Gastrocnemius medialis (tissue), 4 donors: Measurements from ENCODE around the gene TMEM247. TPM values are rescaled to one million over a fixed set of nuclear protein-coding genes. Genes with fewer than 3 reads are reported as not detected.

Experiments used
- ATAC-seq, 2 donors: fragments of 150-250 bp; one replicate each; pipeline ENCODE4 v1.9.1; 2016
- DNase-seq, 2 donors: peaks; one replicate each; pipeline ENCODE4 v3.0.0-alpha.2; 2019
- H3K27ac ChIP-seq, 4 donors: fragments of 200-600 bp; sonication (generic); 1 replicate in 1 of 4; 2 replicates in 3 of 4; pipeline ENCODE4 v1.5.1; 2016 to 2018; ENCODE audit warnings: mild to moderate bottlenecking in 2 of 4, moderate library complexity in 1 of 4
- H3K27me3 ChIP-seq, 3 donors: fragments of 200-600 bp; sonication (generic) in 2 of 3; 1 replicate in 1 of 3; 2 replicates in 2 of 3; pipeline versions ENCODE4 v1.5.1 to v1.6.0; 2016 to 2019; ENCODE audit warnings: mild to moderate bottlenecking in 1 of 3, moderate library complexity in 1 of 3
- H3K36me3 ChIP-seq, 2 donors: fragments of 200-600 bp; sonication (generic) in 1 of 2; one replicate each; pipeline ENCODE4 v1.5.1; 2017 to 2018
- H3K4me1 ChIP-seq, 2 donors: fragments of 200-600 bp; sonication (generic) in 1 of 2; one replicate each; pipeline ENCODE4 v1.5.1; 2016 to 2017; ENCODE audit warnings: mild to moderate bottlenecking in 2 of 2
- H3K4me3 ChIP-seq, 4 donors: fragments of 200-600 bp; sonication (generic) in 3 of 4; 1 replicate in 1 of 4; 2 replicates in 3 of 4; pipeline ENCODE4 v1.5.1; 2016 to 2019; ENCODE audit warnings: mild to moderate bottlenecking in 2 of 4
- H3K9me3 ChIP-seq, 3 donors: fragments of 200-600 bp; sonication (generic) in 2 of 3; 1 replicate in 1 of 3; 2 replicates in 2 of 3; pipeline ENCODE4 v1.5.1; 2016 to 2019
- POLR2A ChIP-seq, 2 donors: fragments of 450-650 bp; IDR thresholded peaks; one replicate each; pipeline ENCODE4 v1.6.1; 2017; ENCODE audit warnings: antibody characterized with exemption in 2 of 2, mild to moderate bottlenecking in 2 of 2, moderate library complexity in 2 of 2
- in situ Hi-C, 4 donors: fragments of 200-750 bp; cut with MboI; loops; one replicate each; pipeline versions ENCODE4 v1.15.0 to v1.8.0; 2017; ENCODE audit warnings: low sequenced_read_pairs in 4 of 4
- intact Hi-C: fragments of 100-400 bp; cut with DNase I; formaldehyde crosslinking; loops from one replicate; pipeline ENCODE4 v1.15.1; 2023; ENCODE audit warnings: low total_unique reads
- total RNA-seq, 4 donors: library from RNA; depleted of rRNA; stranded (reverse); fragments of >200 nt; gene quantifications; one replicate each; pipeline versions ENCODE4 v1.1.0 to v1.2.3, GENCODE V29; 2016
- TF ChIP-seq, protein P1 (sequence below), 5 experiments: fragments of 450-650 bp in 3 of 5; fragments of 200-600 bp in 2 of 5; sonication (generic) in 2 of 5; IDR thresholded peaks in 4 of 5; conservative IDR thresholded peaks in 1 of 5; 1 replicate in 4 of 5; 2 replicates in 1 of 5; pipeline ENCODE4 v1.5.1; 2016 to 2019; ENCODE audit warnings: antibody characterized with exemption in 5 of 5, mild to moderate bottlenecking in 3 of 5, moderate library complexity in 3 of 5

The TMEM247 gene
- total RNA-seq, 4 donors from 2014 or later = not detected

DNA sequence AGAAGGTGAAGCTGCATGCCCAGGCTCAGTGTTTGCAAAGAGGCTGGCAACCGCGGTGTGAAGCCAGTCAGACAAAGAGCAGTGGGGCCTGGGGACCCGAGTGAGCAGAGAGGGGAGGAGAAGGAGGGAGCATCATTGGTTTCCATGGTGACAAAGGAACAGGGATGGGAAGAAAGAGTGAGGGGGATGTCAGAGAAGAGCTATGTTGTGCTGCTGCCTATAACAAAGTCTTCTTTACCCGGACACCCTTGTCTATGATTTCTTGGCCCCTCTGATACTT, 14.5 kb downstream of the TMEM247 start:
- no peaks in the 10 kb centered on the region for H3K27me3 ChIP-seq
- H3K27ac ChIP-seq = no peak overlapping the region
- in situ Hi-C loops (no loop called here), intact Hi-C loops (no loop called here)
- no peaks in the 10 kb centered on the region for H3K36me3 ChIP-seq
- DNase-seq = no peak
- TF ChIP-seq POLR2A (IDR thresholded peaks at IDR 0.05) = no peak
- TF ChIP-seq, protein P1, sequence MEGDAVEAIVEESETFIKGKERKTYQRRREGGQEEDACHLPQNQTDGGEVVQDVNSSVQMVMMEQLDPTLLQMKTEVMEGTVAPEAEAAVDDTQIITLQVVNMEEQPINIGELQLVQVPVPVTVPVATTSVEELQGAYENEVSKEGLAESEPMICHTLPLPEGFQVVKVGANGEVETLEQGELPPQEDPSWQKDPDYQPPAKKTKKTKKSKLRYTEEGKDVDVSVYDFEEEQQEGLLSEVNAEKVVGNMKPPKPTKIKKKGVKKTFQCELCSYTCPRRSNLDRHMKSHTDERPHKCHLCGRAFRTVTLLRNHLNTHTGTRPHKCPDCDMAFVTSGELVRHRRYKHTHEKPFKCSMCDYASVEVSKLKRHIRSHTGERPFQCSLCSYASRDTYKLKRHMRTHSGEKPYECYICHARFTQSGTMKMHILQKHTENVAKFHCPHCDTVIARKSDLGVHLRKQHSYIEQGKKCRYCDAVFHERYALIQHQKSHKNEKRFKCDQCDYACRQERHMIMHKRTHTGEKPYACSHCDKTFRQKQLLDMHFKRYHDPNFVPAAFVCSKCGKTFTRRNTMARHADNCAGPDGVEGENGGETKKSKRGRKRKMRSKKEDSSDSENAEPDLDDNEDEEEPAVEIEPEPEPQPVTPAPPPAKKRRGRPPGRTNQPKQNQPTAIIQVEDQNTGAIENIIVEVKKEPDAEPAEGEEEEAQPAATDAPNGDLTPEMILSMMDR (IDR thresholded peaks at IDR 0.05 in 4 of 5, conservative IDR thresholded peaks at IDR 0.05 in 1 of 5) = no peak
- no peaks in the 10 kb centered on the region for H3K9me3 ChIP-seq
- peaks cover 13 to 15% of the 10 kb centered on the region in 2 donors for H3K4me1 ChIP-seq
- ATAC-seq = no peak
- H3K4me3 ChIP-seq = no peak overlapping the region

DNA sequence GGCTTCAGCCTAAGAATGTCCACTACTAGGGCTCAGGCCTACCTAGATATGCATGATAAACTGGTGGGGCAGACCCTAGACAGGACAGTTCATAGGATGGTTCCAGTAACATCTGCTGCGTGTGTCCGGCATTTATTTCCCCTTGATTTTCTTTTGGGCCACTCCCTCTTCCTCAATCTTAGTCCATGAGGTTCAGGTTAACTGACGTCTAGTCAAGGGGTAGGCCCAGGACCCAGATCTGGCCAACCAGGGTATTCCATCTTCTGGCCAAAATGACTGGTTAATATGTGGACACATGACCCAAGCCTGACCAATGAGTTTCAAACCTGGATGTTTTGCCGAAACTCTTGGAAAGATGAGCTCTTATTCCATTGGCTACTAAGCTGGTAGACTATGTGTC, 15.2 kb downstream of the TMEM247 start:
- intact Hi-C loops (no loop called here), in situ Hi-C loops (no loop called here)
- DNase-seq (no peak), ATAC-seq (no peak)
- H3K4me1 ChIP-seq = peaks cover 13 to 16% of the 10 kb centered on the region in 2 donors
- TF ChIP-seq, protein P1 (IDR thresholded peaks at IDR 0.05 in 4 of 5, conservative IDR thresholded peaks at IDR 0.05 in 1 of 5) = no peak
- TF ChIP-seq POLR2A (IDR thresholded peaks at IDR 0.05) = no peak
- H3K36me3 ChIP-seq = no peaks in the 10 kb centered on the region
- no peak overlapping the region for H3K27ac ChIP-seq
- no peaks in the 10 kb centered on the region for H3K9me3 ChIP-seq
- no peaks in the 10 kb centered on the region for H3K27me3 ChIP-seq
- H3K4me3 ChIP-seq = no peak overlapping the region

DNA sequence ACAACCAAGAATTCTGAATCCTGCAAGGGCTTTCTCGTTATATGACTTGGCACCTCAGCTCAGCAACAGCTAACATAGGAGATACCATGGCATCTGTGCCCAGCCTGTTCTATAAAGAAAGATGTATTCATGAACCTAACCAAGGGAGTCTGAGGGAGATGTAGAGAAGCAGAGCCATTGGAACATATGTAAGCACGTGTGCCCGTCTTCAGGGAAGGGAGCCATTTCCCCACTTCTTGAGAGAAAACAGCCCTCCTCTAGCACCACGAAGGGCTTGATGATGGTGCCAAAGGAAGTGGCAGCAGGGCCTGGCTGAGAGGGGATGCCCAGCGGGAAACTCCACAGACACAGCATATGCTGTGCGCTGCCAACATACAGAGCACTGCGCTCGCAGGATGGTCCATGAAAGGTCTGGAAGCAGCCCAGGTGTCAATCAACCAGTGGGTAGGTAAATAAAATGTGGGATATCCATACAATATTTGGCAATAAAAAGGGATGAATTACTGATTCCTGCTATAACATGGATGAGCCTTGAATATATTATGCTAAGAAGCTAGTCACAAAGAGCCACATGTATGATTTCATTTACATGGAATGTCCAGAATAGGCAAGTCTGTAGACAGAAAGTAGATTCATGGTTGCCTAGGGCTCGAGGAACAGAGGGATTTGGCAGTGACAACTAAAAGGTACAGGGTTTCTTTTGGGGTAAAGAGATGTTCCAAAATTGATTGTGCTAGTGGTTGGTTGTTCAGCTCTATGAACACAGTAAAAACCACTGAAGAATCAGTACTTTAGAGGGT, 16.1 kb downstream of the TMEM247 start:
- in situ Hi-C loops (no loop called here), intact Hi-C loops (no loop called here)
- ATAC-seq (no peak), DNase-seq (no peak)
- Histone ChIP-seq H3K4me1 (peaks cover 8 to 12% of the 10 kb centered on the region in 2 donors), H3K27ac (no peak overlapping the region), H3K27me3 (no peaks in the 10 kb centered on the region), H3K4me3 (no peak overlapping the region), H3K9me3 (no peaks in the 10 kb centered on the region), H3K36me3 (no peaks in the 10 kb centered on the region)
- TF ChIP-seq, protein P1 (IDR thresholded peaks at IDR 0.05 in 4 of 5, conservative IDR thresholded peaks at IDR 0.05 in 1 of 5) = no peak
- no peak for TF ChIP-seq POLR2A (IDR thresholded peaks at IDR 0.05)

DNA sequence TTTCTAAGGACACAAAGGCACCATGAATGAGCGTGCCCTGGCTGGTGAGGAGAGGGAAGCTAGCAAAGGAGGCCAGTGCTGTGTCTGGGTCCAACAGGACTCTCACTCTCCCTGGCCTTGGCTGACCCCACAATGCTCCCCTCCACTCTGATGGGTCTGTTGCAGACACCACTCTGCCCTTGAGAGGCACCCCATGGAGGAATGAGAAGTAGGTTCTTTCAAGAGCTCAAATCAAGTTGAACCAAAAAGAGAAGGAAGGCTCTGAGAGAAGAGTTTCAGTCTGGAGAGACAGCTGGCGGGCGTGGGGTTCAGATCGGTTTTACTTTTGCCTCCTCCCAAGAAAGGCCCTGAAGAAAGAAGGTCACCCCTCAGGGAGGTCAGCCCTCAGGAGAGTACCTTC, 18.4 kb downstream of the TMEM247 start:
- no peak for TF ChIP-seq POLR2A (IDR thresholded peaks at IDR 0.05)
- TF ChIP-seq, protein P1 (IDR thresholded peaks at IDR 0.05 in 4 of 5, conservative IDR thresholded peaks at IDR 0.05 in 1 of 5) = no peak
- H3K4me3 ChIP-seq = no peak overlapping the region
- H3K27me3 ChIP-seq = no peaks in the 10 kb centered on the region
- H3K9me3 ChIP-seq = no peaks in the 10 kb centered on the region
- in situ Hi-C loops = no loop called here
- H3K4me1 ChIP-seq = peaks cover 0 to 6% of the 10 kb centered on the region in 2 donors
- no peak for DNase-seq
- no peaks in the 10 kb centered on the region for H3K36me3 ChIP-seq
- no peak for ATAC-seq
- intact Hi-C loops = no loop called here
- no peak overlapping the region for H3K27ac ChIP-seq

DNA sequence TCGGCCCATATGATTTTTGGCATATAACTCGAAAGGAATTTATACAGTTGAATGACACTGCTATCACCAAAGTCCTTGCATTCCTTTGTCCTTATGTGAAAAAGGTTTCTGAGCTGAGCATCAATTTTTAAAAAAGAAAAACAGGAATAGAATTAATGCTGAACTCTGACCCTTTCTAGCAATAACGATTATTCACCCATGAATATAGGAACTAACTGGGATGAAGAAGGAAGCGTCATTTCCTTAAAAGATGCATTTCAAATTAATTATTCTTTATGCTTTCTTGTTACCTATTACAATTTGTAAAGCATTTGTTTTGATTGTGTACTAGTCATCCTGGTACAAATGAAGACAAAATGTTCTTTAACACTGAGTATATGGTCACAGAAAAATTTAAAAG, 19.3 kb downstream of the TMEM247 start:
- H3K27ac ChIP-seq = no peak overlapping the region
- no peaks in the 10 kb centered on the region for H3K9me3 ChIP-seq
- ATAC-seq (no peak), DNase-seq (no peak)
- intact Hi-C loops = no loop called here
- TF ChIP-seq, protein P1 (IDR thresholded peaks at IDR 0.05 in 4 of 5, conservative IDR thresholded peaks at IDR 0.05 in 1 of 5) = no peak
- TF ChIP-seq POLR2A (IDR thresholded peaks at IDR 0.05) = no peak
- H3K36me3 ChIP-seq = no peaks in the 10 kb centered on the region
- no peaks in the 10 kb centered on the region for H3K27me3 ChIP-seq
- peaks cover 0 to 6% of the 10 kb centered on the region in 2 donors for H3K4me1 ChIP-seq
- in situ Hi-C loops = no loop called here
- H3K4me3 ChIP-seq = no peak overlapping the region
